NCI-H1436 (cell line): ENCODE data around the gene HMX1.

Experiments
- DNase-seq: peaks from one replicate; lab custom pipeline; 2025; lab: John Stamatoyannopoulos, UW

HMX1 gene

GRCh38 chr4:8891646-8892555, 20.3 kb upstream of the HMX1 start:
- DNase-seq: no peak

- no peak for DNase-seq
Measured at GRCh38 chr4:8891255-8891645, 19.6 kb upstream of the HMX1 start.

- DNase-seq: no peak
Measured at GRCh38 chr4:8888856-8889255, 17.2 kb upstream of the HMX1 start.

GRCh38 chr4:8886612-8887406, 15.2 kb upstream of the HMX1 start:
- no peak for DNase-seq

GRCh38 chr4:8882239-8882638, 10.6 kb upstream of the HMX1 start:
- no peak for DNase-seq

- DNase-seq: no peak
Measured at GRCh38 chr4:8880851-8881250, 9.2 kb upstream of the HMX1 start.

- DNase-seq: no peak
Measured at GRCh38 chr4:8879574-8879973, 7.9 kb upstream of the HMX1 start.

GRCh38 chr4:8878421-8878820, 6.8 kb upstream of the HMX1 start:
- no peak for DNase-seq

- no peak for DNase-seq
Measured at GRCh38 chr4:8877780-8878040, 6.1 kb upstream of the HMX1 start.

GRCh38 chr4:8876982-8877779, 5.5 kb upstream of the HMX1 start:
- DNase-seq: no peak

GRCh38 chr4:8874896-8875680, 3.4 kb upstream of the HMX1 start:
- DNase-seq: no peak

- no peak for DNase-seq
Measured at GRCh38 chr4:8874003-8874895, 2.6 kb upstream of the HMX1 start.

GRCh38 chr4:8872402-8873291, 1.0 kb upstream of the HMX1 start:
- DNase-seq: no peak

GRCh38 chr4:8870647-8871416, 807 bp downstream of the HMX1 start:
- DNase-seq: no peak

- DNase-seq: no peak
Measured at GRCh38 chr4:8869898-8870646, 1.6 kb downstream of the HMX1 start.

GRCh38 chr4:8869002-8869897, 2.4 kb downstream of the HMX1 start:
- DNase-seq: no peak

GRCh38 chr4:8868321-8869001, 3.2 kb downstream of the HMX1 start:
- no peak for DNase-seq
